Stimulated activated CD4-positive, alpha-beta T cell treated with anti-CD3 and anti-CD28 coated beads, Interleukin-2, amount 100 ng/mL, for 48 hours (primary cell): Measurements from ENCODE around the gene PDSS2.
"Not testable (repeated sequence)": the region's sequence is repeated elsewhere in the genome, so short reads cannot be mapped to it uniquely, and the experiment has no call there.

Experiments used
- DNase-seq, 2 donors: peaks; one replicate each; pipeline ENCODE4 v3.0.0-alpha.2; 2020

Gene PDSS2

DNA sequence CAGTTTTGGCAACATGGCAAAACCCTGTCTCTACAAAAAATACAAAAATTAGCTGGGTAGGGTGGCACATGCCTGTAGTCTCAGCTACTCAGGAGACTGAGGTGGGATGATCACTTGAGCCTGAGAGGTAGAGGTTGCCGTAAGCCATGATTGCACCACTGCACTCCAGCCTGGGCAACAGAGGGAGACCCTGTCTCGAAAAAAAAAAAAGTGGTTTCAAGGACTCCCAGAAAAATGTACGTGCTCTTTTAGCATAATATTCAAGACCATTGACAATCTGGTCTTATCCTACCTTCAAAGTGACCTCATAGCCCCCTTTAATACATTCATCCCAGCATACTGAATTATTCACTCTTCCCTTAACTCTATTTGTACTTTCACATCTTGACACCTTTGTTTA is 16.0 kb upstream of the PDSS2 start:
- not testable (repeated sequence) for DNase-seq

DNA sequence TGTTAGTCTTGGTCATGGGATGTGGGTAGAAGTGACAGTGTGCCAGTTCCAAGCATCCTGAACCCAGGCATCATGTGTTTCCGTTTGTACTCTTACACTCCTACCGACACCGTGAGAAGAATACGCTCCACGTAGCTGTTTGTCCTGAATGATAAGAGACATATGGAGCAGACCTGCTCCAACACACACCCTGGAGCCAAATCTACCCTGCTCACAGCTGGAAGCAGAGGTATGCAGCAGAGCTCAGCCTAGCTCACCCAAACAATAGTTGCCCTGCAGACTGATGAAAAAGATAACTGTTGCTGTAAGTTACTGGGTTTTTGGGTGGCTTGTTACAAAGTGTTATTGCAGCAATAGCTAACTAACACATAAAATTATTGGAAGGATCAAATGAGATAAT is 14.3 kb upstream of the PDSS2 start:
- DNase-seq = no peak

DNA sequence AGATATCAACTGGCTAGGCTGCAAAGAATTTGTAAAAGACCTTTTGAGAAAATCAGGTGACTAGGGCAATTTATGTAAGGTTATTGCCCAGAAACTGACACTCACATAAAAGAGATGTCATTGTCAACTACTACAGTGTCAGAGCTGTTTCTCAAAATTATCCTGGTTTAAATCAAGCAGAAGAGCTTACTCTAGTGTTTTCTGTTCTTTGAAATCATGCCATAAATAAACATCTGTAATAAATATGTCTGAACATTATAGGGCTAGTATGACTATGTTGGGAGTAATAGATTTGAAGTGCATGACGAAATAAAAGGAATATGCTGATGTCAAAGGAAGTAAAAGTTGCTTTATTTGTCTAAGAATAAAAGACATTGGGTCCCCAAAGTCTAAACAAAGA is 11.0 kb upstream of the PDSS2 start:
- DNase-seq = no peak

DNA sequence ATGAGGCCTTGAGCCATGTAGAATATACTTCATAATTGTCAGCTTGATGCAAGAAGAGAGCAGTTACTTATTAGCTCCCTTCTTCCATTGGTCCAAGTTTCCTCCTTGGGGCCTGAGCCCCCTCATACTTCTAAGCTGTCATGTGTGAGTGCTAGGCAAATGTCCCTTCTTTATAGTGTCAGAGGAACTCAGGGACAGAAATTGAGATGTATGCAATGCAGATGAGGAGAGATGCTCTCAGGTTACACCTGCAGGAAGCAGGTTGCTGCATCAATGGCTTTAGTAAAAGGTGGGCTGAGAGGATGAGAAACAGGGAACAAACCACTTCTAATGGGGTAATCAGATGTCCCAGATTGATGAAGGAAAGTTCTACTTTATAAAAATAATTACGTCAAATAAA is 6.7 kb upstream of the PDSS2 start:
- no peak for DNase-seq

GRCh38 chr6:107460083-107460631 is 793 bp upstream of the PDSS2 start:
- no peak for DNase-seq

GRCh38 chr6:107458672-107459282 is 587 bp downstream of the PDSS2 start:
- DNase-seq = no peak

- no peak for DNase-seq
These were observed 10.6 kb downstream of the PDSS2 start for GRCh38 chr6:107448776-107449175.

- DNase-seq = no peak
These were observed 11.6 kb downstream of the PDSS2 start for GRCh38 chr6:107447663-107448216.

DNA sequence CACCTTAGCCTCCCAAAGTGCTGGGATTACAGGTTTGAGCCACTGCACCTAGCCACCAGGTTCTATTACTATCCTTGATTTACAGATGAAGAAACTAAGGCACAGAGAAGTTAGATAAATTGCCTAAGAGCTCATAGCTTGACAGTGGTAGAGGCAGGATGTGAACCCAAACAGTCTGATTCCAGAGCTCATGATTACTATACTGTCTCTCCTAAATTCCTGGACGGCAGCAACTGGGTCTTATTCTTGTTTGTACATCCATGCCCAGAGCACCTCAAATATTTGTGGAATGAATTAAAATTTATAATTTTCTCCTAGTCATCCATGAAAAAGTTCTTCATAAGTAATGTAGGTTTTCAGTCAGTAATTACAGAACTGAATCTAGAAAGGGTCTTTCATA is 15.1 kb downstream of the PDSS2 start:
- DNase-seq = no peak

- DNase-seq = no peak
These were observed 15.6 kb downstream of the PDSS2 start for GRCh38 chr6:107443608-107444267.

GRCh38 chr6:107442938-107443607 is 16.3 kb downstream of the PDSS2 start:
- no peak for DNase-seq

GRCh38 chr6:107441682-107442081 is 17.7 kb downstream of the PDSS2 start:
- no peak for DNase-seq

DNA sequence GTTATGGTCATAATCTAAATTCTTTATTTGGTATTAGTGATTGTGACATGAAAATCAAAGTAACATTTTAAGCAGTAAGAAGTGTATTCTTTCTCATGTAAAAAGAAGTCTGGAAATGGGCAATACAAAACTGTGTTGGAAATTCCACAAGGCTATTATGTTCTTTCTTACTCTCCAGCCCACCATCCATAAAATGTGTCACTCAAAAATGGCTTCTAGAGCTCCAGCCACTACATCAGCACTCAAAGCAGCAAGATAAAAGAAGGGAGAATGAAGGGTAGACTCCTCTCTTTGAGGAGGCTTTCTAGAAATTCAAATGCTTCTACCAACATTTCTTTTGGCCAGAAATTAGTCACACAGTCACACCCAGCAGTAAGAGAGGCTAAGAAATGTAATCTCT is 18.4 kb downstream of the PDSS2 start:
- no peak for DNase-seq

- no peak for DNase-seq
These were observed 20.0 kb downstream of the PDSS2 start for GRCh38 chr6:107439406-107439805.

GRCh38 chr6:107437691-107438090 is 21.7 kb downstream of the PDSS2 start:
- DNase-seq = no peak

DNA sequence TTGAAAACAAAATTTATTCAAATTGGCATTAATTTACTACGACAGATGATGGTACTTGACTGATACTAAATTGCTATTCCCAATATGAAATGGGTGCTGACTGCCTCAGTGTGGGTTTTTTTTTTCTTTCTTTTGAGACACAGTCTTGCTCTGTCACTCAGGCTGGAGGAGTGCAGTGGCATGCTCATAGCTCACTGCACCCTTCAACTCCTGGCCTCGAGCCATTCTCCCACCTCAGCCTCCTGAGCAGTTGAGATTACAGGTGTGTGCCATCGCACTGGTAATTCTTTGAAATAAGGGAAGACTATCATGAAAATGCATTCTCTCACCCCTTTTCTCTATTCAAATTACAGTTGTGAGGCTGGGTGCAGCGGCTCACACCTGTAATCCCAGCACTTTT is 22.5 kb downstream of the PDSS2 start:
- no peak for DNase-seq

- DNase-seq = no peak
These were observed 23.6 kb downstream of the PDSS2 start for GRCh38 chr6:107435798-107436197.

DNA sequence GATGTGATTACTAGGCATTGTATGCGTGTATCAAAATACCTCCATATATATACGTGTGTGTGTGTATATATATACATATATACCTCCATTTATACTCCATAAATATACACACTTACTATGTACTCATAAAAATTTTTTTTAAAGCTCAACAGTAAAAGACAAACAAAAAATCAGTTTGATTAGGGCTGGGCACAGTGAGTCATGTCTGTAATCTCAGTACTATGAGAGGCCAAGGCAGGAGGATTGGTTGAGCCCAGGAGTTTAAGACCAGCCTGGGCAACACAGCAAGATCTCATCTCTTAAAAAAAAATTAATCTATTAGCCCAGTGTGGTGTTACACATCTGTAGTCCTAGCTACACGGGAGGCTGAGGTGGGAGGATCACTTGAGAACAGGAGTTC is 24.6 kb downstream of the PDSS2 start:
- DNase-seq = no peak

DNA sequence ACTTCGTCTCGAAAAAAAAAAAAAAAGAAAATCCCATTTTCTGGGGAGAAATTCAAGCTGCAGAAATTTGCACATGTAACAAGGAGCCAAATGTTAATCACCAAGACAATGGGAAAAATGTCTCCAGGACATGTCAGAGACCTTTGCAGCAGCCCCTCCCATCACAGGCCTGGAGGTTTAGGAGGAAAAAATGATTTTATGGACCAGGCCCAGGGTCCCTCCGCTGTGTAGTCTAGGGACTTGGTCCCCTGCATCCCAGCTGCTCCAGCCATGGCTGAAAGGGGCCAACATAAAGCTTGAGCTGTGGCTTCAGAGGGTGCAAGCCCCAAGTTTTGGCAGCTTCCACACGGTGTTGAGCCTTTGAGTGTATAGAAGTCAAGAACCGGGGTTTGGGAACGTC is 33.4 kb downstream of the PDSS2 start:
- DNase-seq = not testable (repeated sequence)

DNA sequence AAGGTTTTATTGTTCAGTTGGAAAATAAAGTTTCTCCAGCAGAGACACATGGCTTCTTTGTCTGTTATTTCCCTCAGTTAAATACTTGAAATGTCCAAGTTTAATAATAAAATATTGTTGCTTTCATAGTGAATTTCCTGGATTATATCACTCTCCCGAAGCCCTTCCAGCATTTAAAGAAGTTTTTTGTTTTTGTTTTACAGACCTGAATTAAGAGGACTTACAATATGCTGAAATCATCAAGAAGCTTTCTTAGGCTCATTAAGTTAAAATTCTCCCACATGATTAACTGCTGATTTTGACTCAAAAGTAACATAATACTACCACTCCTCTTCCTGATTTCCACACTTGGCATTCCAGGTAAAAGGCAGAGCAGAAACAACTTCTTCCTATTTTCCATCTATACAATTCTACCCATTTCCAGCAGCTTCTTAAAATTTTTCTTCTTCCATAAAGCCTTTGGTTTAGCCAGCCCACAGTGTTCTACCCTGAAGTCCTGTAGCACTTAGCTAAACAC is 35.8 kb downstream of the PDSS2 start:
- no peak for DNase-seq

- no peak for DNase-seq
These were observed 37.6 kb downstream of the PDSS2 start for GRCh38 chr6:107421696-107422256.

DNA sequence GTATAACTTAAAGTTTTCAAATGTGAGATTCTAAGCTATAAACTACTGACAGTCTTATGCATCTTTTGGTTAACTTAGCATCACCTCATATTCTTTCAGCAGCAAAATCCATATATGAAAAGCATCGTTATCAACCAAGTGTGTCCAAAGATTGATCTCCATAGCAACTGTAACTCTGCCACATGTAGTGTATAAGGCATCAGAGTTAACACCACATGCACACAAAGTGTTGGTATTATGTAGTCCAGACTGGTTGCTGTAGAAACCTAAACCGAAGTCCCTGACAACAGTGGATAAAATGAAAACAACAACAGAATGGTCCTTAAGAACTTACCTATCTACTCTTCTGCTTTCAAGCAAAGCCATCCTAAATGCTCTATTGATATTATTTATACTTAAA is 39.6 kb downstream of the PDSS2 start:
- DNase-seq = no peak

GRCh38 chr6:107418118-107418517 is 41.2 kb downstream of the PDSS2 start:
- no peak for DNase-seq
